SK-N-DZ (cell line): Measurements from ENCODE around the gene FAM161B.

ENCODE experiments used
- small RNA-seq, 2 experiments: library from RNA; depleted of rRNA; stranded (forward); fragments of <200 nt; gene quantifications; one replicate each; pipeline ENCODE3, GENCODE V24; 2014

Gene FAM161B

Small RNAs within 50 kb of the gene (small RNA-seq; reads per million reads assigned to genes)
- 0 reads per million in 2 experiments for gene RF00019
